Measurements from ENCODE around the gene MRPS33. TPM values are rescaled to one million over a fixed set of nuclear protein-coding genes. Genes with fewer than 3 reads are reported as not detected.

The MRPS33 gene
- total and polyA plus RNA-seq, 5 donors from 2014 or later: 26.2 to 97.4 (median 96.1) TPM

GRCh38 chr7:140989068-140989467 is 25.7 kb downstream of the MRPS33 start:
- no peak for ATAC-seq (ENCODE audit: low read depth in 2 of 2)

GRCh38 chr7:140983802-140984201 is 30.9 kb downstream of the MRPS33 start:
- peaks cover 35% of the 10 kb centered on the region for H3K27me3 Mint-ChIP-seq
- H3K4me1 Mint-ChIP-seq: peaks cover 0 to 2% (median 0%) of the 10 kb centered on the region in 4 donors
- no peak for ATAC-seq (ENCODE audit: low read depth in 2 of 2)
- H3K36me3 Mint-ChIP-seq: no peaks in the 10 kb centered on the region
- peak in 1 of 3 donors; percentile 35 for DNase-seq
- H3K9me3 ChIP-seq (ENCODE audit: control insufficient read depth in 2 of 2, low read length in 2 of 2): peaks cover 5 to 7% of the 10 kb centered on the region in 2 experiments
- no peak overlapping the region for H3K27ac ChIP-seq (ENCODE audit: insufficient read depth, low read length, poor library complexity, severe bottlenecking)
- no peak overlapping the region for H3K4me3 Mint-ChIP-seq
- H3K4me3 ChIP-seq (ENCODE audit: low read depth, low read length): no peak overlapping the region
- no peaks in the 10 kb centered on the region for H3K36me3 ChIP-seq (ENCODE audit: control insufficient read depth, insufficient read depth, low read length)
- peaks cover 12% of the 10 kb centered on the region for H3K27me3 ChIP-seq (ENCODE audit: control insufficient read depth, insufficient read depth, low read length)
- no peak overlapping the region for H3K27ac Mint-ChIP-seq
- no peaks in the 10 kb centered on the region for H3K4me1 ChIP-seq (ENCODE audit: control insufficient read depth, insufficient read depth, low read length, poor library complexity, severe bottlenecking)
- peaks cover 0 to 5% (median 0%) of the 10 kb centered on the region in 7 donors for H3K9me3 Mint-ChIP-seq

More at GRCh38 chr7:140989068-140989467, 25.7 kb downstream of the MRPS33 start:
- no peak overlapping the region for H3K27ac Mint-ChIP-seq
- peaks cover 0 to 5% (median 0%) of the 10 kb centered on the region in 7 donors for H3K9me3 Mint-ChIP-seq
- Histone ChIP-seq H3K27ac (ENCODE audit: insufficient read depth, low read length, poor library complexity, severe bottlenecking) (no peak overlapping the region), H3K4me1 (ENCODE audit: control insufficient read depth, insufficient read depth, low read length, poor library complexity, severe bottlenecking) (no peaks in the 10 kb centered on the region), H3K9me3 (ENCODE audit: control insufficient read depth in 2 of 2, low read length in 2 of 2) (peaks cover 3 to 4% of the 10 kb centered on the region in 2 experiments), H3K36me3 (ENCODE audit: control insufficient read depth, insufficient read depth, low read length) (no peaks in the 10 kb centered on the region), H3K27me3 (ENCODE audit: control insufficient read depth, insufficient read depth, low read length) (peaks cover 10% of the 10 kb centered on the region), H3K4me3 (ENCODE audit: low read depth, low read length) (no peak overlapping the region)
- DNase-seq: no peak
- no peaks in the 10 kb centered on the region for H3K36me3 Mint-ChIP-seq
- H3K27me3 Mint-ChIP-seq: peaks cover 13% of the 10 kb centered on the region
- no peaks in the 10 kb centered on the region for H3K4me1 Mint-ChIP-seq
- H3K4me3 Mint-ChIP-seq: no peak overlapping the region

- Mint-ChIP-seq H3K4me3 (no peak overlapping the region), H3K27ac (no peak overlapping the region), H3K36me3 (no peaks in the 10 kb centered on the region), H3K4me1 (peaks cover 0 to 2% (median 0%) of the 10 kb centered on the region in 4 donors), H3K9me3 (peaks cover 0 to 5% (median 0%) of the 10 kb centered on the region in 7 donors), H3K27me3 (peaks cover 38% of the 10 kb centered on the region)
- H3K36me3 ChIP-seq (ENCODE audit: control insufficient read depth, insufficient read depth, low read length): no peaks in the 10 kb centered on the region
- peaks cover 12% of the 10 kb centered on the region for H3K27me3 ChIP-seq (ENCODE audit: control insufficient read depth, insufficient read depth, low read length)
- no peak overlapping the region for H3K27ac ChIP-seq (ENCODE audit: insufficient read depth, low read length, poor library complexity, severe bottlenecking)
- DNase-seq (no peak), ATAC-seq (ENCODE audit: low read depth in 2 of 2) (no peak)
- H3K4me1 ChIP-seq (ENCODE audit: control insufficient read depth, insufficient read depth, low read length, poor library complexity, severe bottlenecking): no peaks in the 10 kb centered on the region
- H3K9me3 ChIP-seq (ENCODE audit: control insufficient read depth in 2 of 2, low read length in 2 of 2): peaks cover 5 to 7% of the 10 kb centered on the region in 2 experiments
- no peak overlapping the region for H3K4me3 ChIP-seq (ENCODE audit: low read depth, low read length)
Measured at GRCh38 chr7:140982508-140982907, 32.2 kb downstream of the MRPS33 start.

GRCh38 chr7:140981951-140982350 is 32.8 kb downstream of the MRPS33 start:
- H3K27me3 ChIP-seq (ENCODE audit: control insufficient read depth, insufficient read depth, low read length): peaks cover 12% of the 10 kb centered on the region
- Mint-ChIP-seq H3K4me3 (no peak overlapping the region), H3K27me3 (peaks cover 43% of the 10 kb centered on the region), H3K4me1 (peaks cover 0 to 2% (median 0%) of the 10 kb centered on the region in 4 donors), H3K36me3 (no peaks in the 10 kb centered on the region), H3K27ac (no peak overlapping the region), H3K9me3 (peaks cover 0 to 5% (median 0%) of the 10 kb centered on the region in 7 donors)
- H3K4me3 ChIP-seq (ENCODE audit: low read depth, low read length): no peak overlapping the region
- DNase-seq (no peak), ATAC-seq (ENCODE audit: low read depth in 2 of 2) (no peak)
- peaks cover 5 to 7% of the 10 kb centered on the region in 2 experiments for H3K9me3 ChIP-seq (ENCODE audit: control insufficient read depth in 2 of 2, low read length in 2 of 2)
- no peaks in the 10 kb centered on the region for H3K4me1 ChIP-seq (ENCODE audit: control insufficient read depth, insufficient read depth, low read length, poor library complexity, severe bottlenecking)
- H3K36me3 ChIP-seq (ENCODE audit: control insufficient read depth, insufficient read depth, low read length): no peaks in the 10 kb centered on the region
- H3K27ac ChIP-seq (ENCODE audit: insufficient read depth, low read length, poor library complexity, severe bottlenecking): no peak overlapping the region

GRCh38 chr7:140977741-140978140 is 37.0 kb downstream of the MRPS33 start:
- no peak for ATAC-seq (ENCODE audit: low read depth in 2 of 2)
- no peaks in the 10 kb centered on the region for H3K36me3 ChIP-seq (ENCODE audit: control insufficient read depth, insufficient read depth, low read length)
- H3K4me1 ChIP-seq (ENCODE audit: control insufficient read depth, insufficient read depth, low read length, poor library complexity, severe bottlenecking): no peaks in the 10 kb centered on the region
- H3K27me3 ChIP-seq (ENCODE audit: control insufficient read depth, insufficient read depth, low read length): peaks cover 10% of the 10 kb centered on the region
- H3K27ac ChIP-seq (ENCODE audit: insufficient read depth, low read length, poor library complexity, severe bottlenecking): no peak overlapping the region
- Mint-ChIP-seq H3K27ac (no peak overlapping the region), H3K4me1 (peaks cover 0 to 2% (median 0%) of the 10 kb centered on the region in 4 donors), H3K9me3 (peaks cover 0 to 3% (median 0%) of the 10 kb centered on the region in 7 donors), H3K36me3 (no peaks in the 10 kb centered on the region), H3K27me3 (peaks cover 39% of the 10 kb centered on the region), H3K4me3 (no peak overlapping the region)
- no peak for DNase-seq
- H3K4me3 ChIP-seq (ENCODE audit: low read depth, low read length): no peak overlapping the region
- no peaks in the 10 kb centered on the region for H3K9me3 ChIP-seq (ENCODE audit: control insufficient read depth in 2 of 2, low read length in 2 of 2)

GRCh38 chr7:140972876-140973829 is 41.6 kb downstream of the MRPS33 start:
- no peak for DNase-seq
- H3K27ac Mint-ChIP-seq: no peak overlapping the region

GRCh38 chr7:140972344-140972743 is 42.4 kb downstream of the MRPS33 start:
- Mint-ChIP-seq H3K4me3 (no peak overlapping the region), H3K27me3 (peaks cover 15% of the 10 kb centered on the region), H3K4me1 (no peaks in the 10 kb centered on the region), H3K27ac (no peak overlapping the region), H3K9me3 (peaks cover 0 to 2% (median 0%) of the 10 kb centered on the region in 7 donors), H3K36me3 (no peaks in the 10 kb centered on the region)
- no peak for ATAC-seq (ENCODE audit: low read depth in 2 of 2)
- H3K27me3 ChIP-seq (ENCODE audit: control insufficient read depth, insufficient read depth, low read length): peaks cover 3% of the 10 kb centered on the region
- H3K27ac ChIP-seq (ENCODE audit: insufficient read depth, low read length, poor library complexity, severe bottlenecking): no peak overlapping the region
- H3K4me1 ChIP-seq (ENCODE audit: control insufficient read depth, insufficient read depth, low read length, poor library complexity, severe bottlenecking): no peaks in the 10 kb centered on the region
- H3K9me3 ChIP-seq (ENCODE audit: control insufficient read depth in 2 of 2, low read length in 2 of 2): no peaks in the 10 kb centered on the region
- no peaks in the 10 kb centered on the region for H3K36me3 ChIP-seq (ENCODE audit: control insufficient read depth, insufficient read depth, low read length)
- no peak overlapping the region for H3K4me3 ChIP-seq (ENCODE audit: low read depth, low read length)
- DNase-seq: no peak

More at GRCh38 chr7:140972876-140973829, 41.6 kb downstream of the MRPS33 start:
- no peaks in the 10 kb centered on the region for H3K9me3 ChIP-seq (ENCODE audit: control insufficient read depth in 2 of 2, low read length in 2 of 2)
- peaks cover 14% of the 10 kb centered on the region for H3K27me3 Mint-ChIP-seq
- no peak for ATAC-seq (ENCODE audit: low read depth in 2 of 2)
- no peaks in the 10 kb centered on the region for H3K9me3 Mint-ChIP-seq
- no peaks in the 10 kb centered on the region for H3K27me3 ChIP-seq (ENCODE audit: control insufficient read depth, insufficient read depth, low read length)
- no peaks in the 10 kb centered on the region for H3K36me3 Mint-ChIP-seq
- no peaks in the 10 kb centered on the region for H3K36me3 ChIP-seq (ENCODE audit: control insufficient read depth, insufficient read depth, low read length)
- H3K27ac ChIP-seq (ENCODE audit: insufficient read depth, low read length, poor library complexity, severe bottlenecking): no peak overlapping the region
- no peak overlapping the region for H3K4me3 Mint-ChIP-seq
- H3K4me3 ChIP-seq (ENCODE audit: low read depth, low read length): no peak overlapping the region
- no peaks in the 10 kb centered on the region for H3K4me1 ChIP-seq (ENCODE audit: control insufficient read depth, insufficient read depth, low read length, poor library complexity, severe bottlenecking)
- H3K4me1 Mint-ChIP-seq: no peaks in the 10 kb centered on the region

All from CD4-positive, CD25-positive, alpha-beta regulatory T cell (primary cell).